ENCODE measurements around the gene PPM1A. TPM values are rescaled to one million over a fixed set of nuclear protein-coding genes. Genes with fewer than 3 reads are reported as not detected.

Gene PPM1A
- total and polyA plus RNA-seq, 9 of the 15 experiments (the other 6 are each of a cell fraction or from before 2014, with no cell fraction given) = 5.5 to 23.9 (median 15.2) TPM

GRCh38 chr14:60211153-60211552, 37.9 kb upstream of the PPM1A start:
- POLR2A ChIA-PET = no interaction called here
- no peaks in the 10 kb centered on the region for H4K20me1 ChIP-seq (replicated peaks; ENCODE audit: control insufficient read depth, insufficient read depth, low read length)
- DNase-seq (ENCODE audit: extremely low read depth in 1 of 4, low spot score in 3 of 4) (no peak), ATAC-seq (no peak), FAIRE-seq (no peak)
- H3K4me2 ChIP-seq (ENCODE audit: insufficient read depth, low read length) = no peak overlapping the region
- BruUV-seq (replicated peaks) = no TSS peak
- in situ Hi-C loops (cut with MboI) (no loop called here), intact Hi-C loops (cut with micrococcal nuclease) (no loop called here)
- H3K27ac ChIP-seq (ENCODE audit: extremely low read depth, low read depth, low read length) = no peak overlapping the region
- H3K79me2 ChIP-seq (ENCODE audit: control insufficient read depth, insufficient read depth, low read length) = no peaks in the 10 kb centered on the region
- CTCF ChIA-PET (ENCODE audit: low intra/inter-chr PET ratio) = no interaction called here
- 73% methylated on average over 2 of the region's 3 CpGs for WGBS (ENCODE audit: insufficient coverage, low coverage, missing lambda C conversion rate)
- H3K9ac ChIP-seq (ENCODE audit: insufficient read depth in 1 of 2, low read depth in 2 of 2, low read length in 2 of 2) = no peak overlapping the region
- no peaks in the 10 kb centered on the region for H3K36me3 ChIP-seq (ENCODE audit: control insufficient read depth, insufficient read depth, low read length)
- no peak overlapping the region for H3K4me3 ChIP-seq
- no peak for TF ChIP-seq NFIC (IDR thresholded peaks at IDR 0.05)
- TF ChIP-seq MAFG (tag; conservative IDR thresholded peaks at IDR 0.05) = no peak
- no peak for TF ChIP-seq ZNF395 (CRISPR knock-in tag; IDR thresholded peaks at IDR 0.05)
- no peak for TF ChIP-seq RBM22 (IDR thresholded peaks at IDR 0.05; ENCODE audit: low read depth, low read length, poor library complexity, severe bottlenecking)
- no peak for TF ChIP-seq NFIX (CRISPR knock-in tag; IDR thresholded peaks at IDR 0.05; ENCODE audit: low read depth)
- TF ChIP-seq, protein P1, sequence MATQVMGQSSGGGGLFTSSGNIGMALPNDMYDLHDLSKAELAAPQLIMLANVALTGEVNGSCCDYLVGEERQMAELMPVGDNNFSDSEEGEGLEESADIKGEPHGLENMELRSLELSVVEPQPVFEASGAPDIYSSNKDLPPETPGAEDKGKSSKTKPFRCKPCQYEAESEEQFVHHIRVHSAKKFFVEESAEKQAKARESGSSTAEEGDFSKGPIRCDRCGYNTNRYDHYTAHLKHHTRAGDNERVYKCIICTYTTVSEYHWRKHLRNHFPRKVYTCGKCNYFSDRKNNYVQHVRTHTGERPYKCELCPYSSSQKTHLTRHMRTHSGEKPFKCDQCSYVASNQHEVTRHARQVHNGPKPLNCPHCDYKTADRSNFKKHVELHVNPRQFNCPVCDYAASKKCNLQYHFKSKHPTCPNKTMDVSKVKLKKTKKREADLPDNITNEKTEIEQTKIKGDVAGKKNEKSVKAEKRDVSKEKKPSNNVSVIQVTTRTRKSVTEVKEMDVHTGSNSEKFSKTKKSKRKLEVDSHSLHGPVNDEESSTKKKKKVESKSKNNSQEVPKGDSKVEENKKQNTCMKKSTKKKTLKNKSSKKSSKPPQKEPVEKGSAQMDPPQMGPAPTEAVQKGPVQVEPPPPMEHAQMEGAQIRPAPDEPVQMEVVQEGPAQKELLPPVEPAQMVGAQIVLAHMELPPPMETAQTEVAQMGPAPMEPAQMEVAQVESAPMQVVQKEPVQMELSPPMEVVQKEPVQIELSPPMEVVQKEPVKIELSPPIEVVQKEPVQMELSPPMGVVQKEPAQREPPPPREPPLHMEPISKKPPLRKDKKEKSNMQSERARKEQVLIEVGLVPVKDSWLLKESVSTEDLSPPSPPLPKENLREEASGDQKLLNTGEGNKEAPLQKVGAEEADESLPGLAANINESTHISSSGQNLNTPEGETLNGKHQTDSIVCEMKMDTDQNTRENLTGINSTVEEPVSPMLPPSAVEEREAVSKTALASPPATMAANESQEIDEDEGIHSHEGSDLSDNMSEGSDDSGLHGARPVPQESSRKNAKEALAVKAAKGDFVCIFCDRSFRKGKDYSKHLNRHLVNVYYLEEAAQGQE (IDR thresholded peaks at IDR 0.05; ENCODE audit: borderline replicate concordance) = no peak
- TF ChIP-seq, protein P1 (CRISPR knock-in tag; IDR thresholded peaks at IDR 0.05; ENCODE audit: low read depth) = no peak
- TF ChIP-seq RHOXF2B (CRISPR knock-in tag; conservative IDR thresholded peaks at IDR 0.05) = no peak
- no peak for TF ChIP-seq SP2 (IDR thresholded peaks at IDR 0.05; ENCODE audit: extremely low read depth, low read depth, low read length, poor library complexity, severe bottlenecking)
- TF ChIP-seq HIVEP1 (CRISPR knock-in tag; IDR thresholded peaks at IDR 0.05) = no peak
- TF ChIP-seq CCAR2 (IDR thresholded peaks at IDR 0.05; ENCODE audit: low read depth, low read length) = no peak
- no peak for TF ChIP-seq ZNF140 (CRISPR knock-in tag; IDR thresholded peaks at IDR 0.05)
- TF ChIP-seq, protein P2, sequence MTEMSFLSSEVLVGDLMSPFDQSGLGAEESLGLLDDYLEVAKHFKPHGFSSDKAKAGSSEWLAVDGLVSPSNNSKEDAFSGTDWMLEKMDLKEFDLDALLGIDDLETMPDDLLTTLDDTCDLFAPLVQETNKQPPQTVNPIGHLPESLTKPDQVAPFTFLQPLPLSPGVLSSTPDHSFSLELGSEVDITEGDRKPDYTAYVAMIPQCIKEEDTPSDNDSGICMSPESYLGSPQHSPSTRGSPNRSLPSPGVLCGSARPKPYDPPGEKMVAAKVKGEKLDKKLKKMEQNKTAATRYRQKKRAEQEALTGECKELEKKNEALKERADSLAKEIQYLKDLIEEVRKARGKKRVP (CRISPR knock-in tag; IDR thresholded peaks at IDR 0.05) = no peak
- no peak for TF ChIP-seq ZNF3 (CRISPR knock-in tag; IDR thresholded peaks at IDR 0.05)
- H2AFZ ChIP-seq (ENCODE audit: low read depth, low read length) = no peak overlapping the region
- H3K4me1 ChIP-seq (replicated peaks in 1 of 2; ENCODE audit: control insufficient read depth in 2 of 2, insufficient read depth in 2 of 2, low read length in 2 of 2) = no peaks in the 10 kb centered on the region
- H3K9me3 ChIP-seq (replicated peaks; ENCODE audit: control insufficient read depth, insufficient read depth, low read depth, low read length) = no peaks in the 10 kb centered on the region
- no peaks in the 10 kb centered on the region for H3K27me3 ChIP-seq (ENCODE audit: control insufficient read depth in 2 of 2, insufficient read depth in 2 of 2, low read length in 2 of 2)
- no peaks in the 10 kb centered on the region for H3K9me1 ChIP-seq (ENCODE audit: control insufficient read depth, insufficient read depth, low read length)

All from K562 (cell line).